Left kidney (tissue), 2 donors: ENCODE data around the gene MTHFD2L. TPM values are rescaled to one million over a fixed set of nuclear protein-coding genes. Genes with fewer than 3 reads are reported as not detected.
"Not testable (repeated sequence)": the region's sequence is repeated elsewhere in the genome, so short reads cannot be mapped to it uniquely, and the experiment has no call there.

Experiments used
- DNase-seq: peaks from one replicate; pipeline ENCODE4 v3.0.0-alpha.2; 2013
- polyA plus RNA-seq: library from polyadenylated mRNA; unstranded; fragments of 120-200 nt; gene quantifications from one replicate; pipeline ENCODE4 v1.2.1, GENCODE V29; 2013; ENCODE audit not compliant: insufficient read length

The MTHFD2L gene
- polyA plus RNA-seq, 1 donor, result 25.6 TPM

GRCh38 chr4:74188912-74189311 lies 31.0 kb downstream of the MTHFD2L start:
- DNase-seq, result no peak

- DNase-seq, result peak; percentile 55
Measured at GRCh38 chr4:74189331-74190043, 31.6 kb downstream of the MTHFD2L start.

- no peak for DNase-seq
Measured at GRCh38 chr4:74190332-74190731, 32.4 kb downstream of the MTHFD2L start.

- no peak for DNase-seq
Measured at GRCh38 chr4:74190919-74191397, 33.0 kb downstream of the MTHFD2L start.

GRCh38 chr4:74197080-74197479 lies 39.2 kb downstream of the MTHFD2L start:
- DNase-seq, result no peak

- no peak for DNase-seq
Measured at GRCh38 chr4:74202062-74202586, 44.2 kb downstream of the MTHFD2L start.

- no peak for DNase-seq
Measured at GRCh38 chr4:74203467-74203866, 45.5 kb downstream of the MTHFD2L start.

GRCh38 chr4:74205046-74205445 lies 47.1 kb downstream of the MTHFD2L start:
- no peak for DNase-seq

- DNase-seq, result no peak
Measured at GRCh38 chr4:74205559-74205958, 47.6 kb downstream of the MTHFD2L start.

GRCh38 chr4:74206088-74206825 lies 48.3 kb downstream of the MTHFD2L start:
- DNase-seq, result no peak

- not testable (repeated sequence) for DNase-seq
Measured at GRCh38 chr4:74214457-74215159, 56.7 kb downstream of the MTHFD2L start.

- not testable (repeated sequence) for DNase-seq
Measured at GRCh38 chr4:74215236-74215635, 57.3 kb downstream of the MTHFD2L start.

GRCh38 chr4:74217365-74217764 lies 59.4 kb downstream of the MTHFD2L start:
- no peak for DNase-seq

GRCh38 chr4:74218201-74218600 lies 60.3 kb downstream of the MTHFD2L start:
- no peak for DNase-seq

GRCh38 chr4:74219240-74219639 lies 61.3 kb downstream of the MTHFD2L start:
- DNase-seq, result no peak

GRCh38 chr4:74223098-74223497 lies 65.2 kb downstream of the MTHFD2L start:
- DNase-seq, result no peak

- no peak for DNase-seq
Measured at GRCh38 chr4:74223801-74224200, 65.9 kb downstream of the MTHFD2L start.

- peak; percentile 46 for DNase-seq
Measured at GRCh38 chr4:74228691-74229640, 71.0 kb downstream of the MTHFD2L start.

GRCh38 chr4:74230902-74231499 lies 73.1 kb downstream of the MTHFD2L start:
- no peak for DNase-seq

- DNase-seq, result no peak
Measured at GRCh38 chr4:74235135-74235534, 77.2 kb downstream of the MTHFD2L start.

GRCh38 chr4:74237425-74237966 lies 79.6 kb downstream of the MTHFD2L start:
- no peak for DNase-seq
